Activated naive CD4-positive, alpha-beta T cell treated with anti-CD3 and anti-CD28 coated beads, Interleukin-2, amount 50 U/mL, for 24 hours (primary cell): Measurements from ENCODE around the gene CLNS1A.
A peak's percentile ranks its signal among the peaks of the same experiment; 100 is the strongest.

Experiments
- H3K27ac Mint-ChIP-seq: one replicate; pipeline ENCODE4 v1.8.0; 2021; ENCODE audit warnings: mild to moderate bottlenecking, mixed read lengths
- H3K27me3 Mint-ChIP-seq: one replicate; pipeline ENCODE4 v1.8.0; 2021; ENCODE audit warnings: mixed read lengths
- H3K36me3 Mint-ChIP-seq: one replicate; pipeline ENCODE4 v1.8.0; 2021; ENCODE audit warnings: mixed read lengths
- H3K4me1 Mint-ChIP-seq: one replicate; pipeline ENCODE4 v1.8.0; 2021; ENCODE audit warnings: mixed read lengths
- H3K4me3 Mint-ChIP-seq: one replicate; pipeline ENCODE4 v1.8.0; 2021; ENCODE audit warnings: mild to moderate bottlenecking, mixed read lengths
- H3K9me3 Mint-ChIP-seq: one replicate; pipeline ENCODE4 v1.8.0; 2021; ENCODE audit warnings: mixed read lengths

CLNS1A gene, protein sequence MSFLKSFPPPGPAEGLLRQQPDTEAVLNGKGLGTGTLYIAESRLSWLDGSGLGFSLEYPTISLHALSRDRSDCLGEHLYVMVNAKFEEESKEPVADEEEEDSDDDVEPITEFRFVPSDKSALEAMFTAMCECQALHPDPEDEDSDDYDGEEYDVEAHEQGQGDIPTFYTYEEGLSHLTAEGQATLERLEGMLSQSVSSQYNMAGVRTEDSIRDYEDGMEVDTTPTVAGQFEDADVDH

DNA sequence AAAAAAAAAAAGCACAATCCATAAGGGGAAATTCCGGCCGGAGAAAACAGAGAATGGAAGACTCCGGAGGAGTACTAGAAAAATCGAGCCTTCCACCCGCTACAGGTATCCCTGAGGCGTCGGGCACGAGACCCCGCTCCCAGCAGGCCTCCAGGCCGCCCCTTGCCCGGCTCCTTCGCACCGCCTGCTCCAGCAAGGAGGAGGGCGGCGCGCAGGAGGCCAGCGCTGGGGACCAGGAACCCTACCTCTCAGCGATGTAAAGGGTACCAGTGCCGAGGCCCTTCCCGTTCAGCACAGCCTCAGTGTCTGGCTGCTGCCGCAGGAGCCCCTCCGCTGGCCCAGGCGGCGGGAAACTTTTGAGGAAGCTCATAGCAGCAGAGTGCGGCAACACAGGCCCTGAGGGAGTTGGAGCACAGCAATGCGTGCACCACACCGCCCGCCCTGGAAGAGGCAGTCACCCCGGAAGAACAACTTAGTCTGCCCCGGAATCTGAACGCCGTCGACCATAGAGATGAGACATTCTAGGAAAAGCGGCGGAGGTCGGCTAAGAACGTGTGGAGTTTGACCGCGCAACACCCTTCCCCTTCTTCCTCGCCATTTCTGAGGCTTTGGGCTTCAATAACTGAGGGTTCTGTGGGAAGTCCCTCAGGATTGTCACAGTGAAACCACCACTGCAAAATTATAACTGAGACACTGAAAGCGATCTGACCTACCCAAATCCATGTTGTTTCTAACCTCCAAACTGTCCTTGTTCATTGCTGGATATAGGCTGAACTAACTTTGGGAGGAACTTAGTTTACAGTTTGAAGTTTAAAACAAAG, at the start of gene CLNS1A:
Gene CLNS1A (minus strand): TSS at position 450 of the 821 bp plus-strand sequence. CDS start 80 bp downstream, at position 370.
- peaks cover 13% of the 10 kb centered on the region for H3K36me3 Mint-ChIP-seq
- H3K4me1 Mint-ChIP-seq, result peaks cover 39% of the 10 kb centered on the region
- H3K27ac Mint-ChIP-seq, result peak within 1 kb of the TSS; percentile 94
- no peaks in the 10 kb centered on the region for H3K9me3 Mint-ChIP-seq
- H3K27me3 Mint-ChIP-seq, result no peaks in the 10 kb centered on the region
- H3K4me3 Mint-ChIP-seq, result peak within 1 kb of the TSS; percentile 94

DNA sequence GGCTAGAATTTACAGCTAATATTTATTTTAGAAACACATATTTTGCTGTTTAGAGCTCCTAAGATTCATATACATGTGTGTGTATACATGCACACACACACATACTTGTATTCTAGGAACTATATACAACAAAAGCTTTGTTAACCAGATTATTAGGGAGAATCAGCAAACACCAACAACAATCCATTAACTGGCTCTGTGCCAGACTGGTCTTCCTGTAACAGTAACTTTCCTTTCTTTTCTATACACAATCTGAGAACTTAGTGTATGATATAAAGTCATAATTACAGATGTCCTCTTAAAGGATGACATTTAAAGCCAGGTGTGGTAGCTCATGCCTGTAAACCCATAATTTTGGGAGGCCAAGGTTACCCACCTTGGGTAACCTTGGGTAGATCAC, 49.5 kb upstream of the CLNS1A start:
- H3K9me3 Mint-ChIP-seq, result no peaks in the 10 kb centered on the region
- H3K36me3 Mint-ChIP-seq, result peaks cover 15% of the 10 kb centered on the region
- no peak overlapping the region for H3K27ac Mint-ChIP-seq
- no peak overlapping the region for H3K4me3 Mint-ChIP-seq
- H3K27me3 Mint-ChIP-seq, result no peaks in the 10 kb centered on the region
- H3K4me1 Mint-ChIP-seq, result no peaks in the 10 kb centered on the region

DNA sequence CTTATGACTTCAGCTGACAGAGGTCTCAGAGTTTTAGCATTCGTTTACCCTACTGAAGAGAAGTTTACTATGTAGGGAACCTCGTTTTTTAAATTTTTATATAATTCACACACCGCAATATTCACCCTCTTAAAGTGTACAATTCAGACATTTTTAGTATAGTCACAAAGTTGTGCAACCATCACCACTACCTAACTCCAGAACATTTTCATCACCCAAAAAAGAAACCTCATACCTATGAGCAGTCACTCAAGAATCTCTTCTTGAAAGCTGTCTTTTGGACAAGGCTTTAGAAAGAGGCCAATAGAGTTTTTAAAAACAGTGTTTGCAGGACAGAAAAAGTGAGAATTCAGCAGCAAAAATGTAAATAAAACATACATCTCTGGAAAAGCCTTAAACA, 39.5 kb upstream of the CLNS1A start:
- Mint-ChIP-seq H3K27ac (no peak overlapping the region), H3K36me3 (peaks cover 33% of the 10 kb centered on the region), H3K27me3 (no peaks in the 10 kb centered on the region), H3K4me1 (no peaks in the 10 kb centered on the region), H3K4me3 (no peak overlapping the region), H3K9me3 (no peaks in the 10 kb centered on the region)

DNA sequence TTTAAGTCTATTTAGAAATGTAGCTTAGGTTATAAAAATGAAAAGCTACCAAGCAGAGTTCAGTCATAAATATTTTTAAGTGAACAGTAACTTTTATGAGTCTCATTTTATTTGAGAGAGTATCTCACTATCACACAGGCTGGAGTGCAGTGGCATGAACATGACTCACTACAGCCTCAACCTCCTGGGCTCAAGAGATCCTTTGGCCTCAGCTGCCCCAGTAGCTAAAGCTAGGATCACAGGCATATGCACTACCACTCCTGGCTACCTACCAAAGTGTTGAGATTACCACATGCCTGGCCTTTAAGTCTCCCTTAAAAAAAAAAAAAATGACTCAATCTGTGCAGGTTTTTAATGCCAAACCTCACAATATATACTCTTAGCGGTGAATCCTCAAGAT, 34.7 kb upstream of the CLNS1A start:
- H3K27me3 Mint-ChIP-seq, result no peaks in the 10 kb centered on the region
- H3K4me1 Mint-ChIP-seq, result no peaks in the 10 kb centered on the region
- no peak overlapping the region for H3K27ac Mint-ChIP-seq
- H3K36me3 Mint-ChIP-seq, result peaks cover 41% of the 10 kb centered on the region
- no peaks in the 10 kb centered on the region for H3K9me3 Mint-ChIP-seq
- no peak overlapping the region for H3K4me3 Mint-ChIP-seq

DNA sequence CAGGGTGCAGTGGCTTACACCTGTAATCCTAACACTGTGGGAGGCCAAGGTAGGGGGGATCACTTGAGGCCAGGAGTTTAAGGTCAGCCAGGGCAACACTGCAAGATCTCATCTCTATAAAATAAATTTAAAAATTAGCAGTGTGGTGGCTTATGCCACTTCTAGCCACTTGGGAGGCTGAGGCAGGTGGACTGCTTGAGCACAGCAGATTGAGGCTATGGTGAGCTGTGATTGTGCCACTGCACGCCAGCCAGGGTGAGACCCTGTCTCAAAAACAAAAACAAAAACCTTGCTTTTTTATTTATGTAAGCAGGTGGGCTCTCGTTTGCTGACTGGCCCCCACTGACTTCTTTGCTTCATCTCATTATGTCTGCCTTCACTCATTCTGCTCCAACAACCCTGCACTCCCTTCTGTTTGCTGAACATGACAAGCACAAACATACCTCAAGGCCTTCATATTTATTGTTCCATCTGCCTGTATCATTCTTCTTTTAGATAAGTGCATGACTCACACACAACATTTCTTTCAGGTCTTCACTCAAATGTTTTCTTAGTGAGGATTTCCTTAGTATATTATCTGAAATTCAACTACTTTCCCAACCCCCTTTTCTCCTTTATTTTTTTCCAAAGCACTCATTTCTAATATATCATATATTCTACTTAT, 32.4 kb upstream of the CLNS1A start:
- Mint-ChIP-seq H3K4me1 (no peaks in the 10 kb centered on the region), H3K9me3 (no peaks in the 10 kb centered on the region), H3K27me3 (no peaks in the 10 kb centered on the region), H3K36me3 (peaks cover 32% of the 10 kb centered on the region), H3K4me3 (no peak overlapping the region), H3K27ac (no peak overlapping the region)

DNA sequence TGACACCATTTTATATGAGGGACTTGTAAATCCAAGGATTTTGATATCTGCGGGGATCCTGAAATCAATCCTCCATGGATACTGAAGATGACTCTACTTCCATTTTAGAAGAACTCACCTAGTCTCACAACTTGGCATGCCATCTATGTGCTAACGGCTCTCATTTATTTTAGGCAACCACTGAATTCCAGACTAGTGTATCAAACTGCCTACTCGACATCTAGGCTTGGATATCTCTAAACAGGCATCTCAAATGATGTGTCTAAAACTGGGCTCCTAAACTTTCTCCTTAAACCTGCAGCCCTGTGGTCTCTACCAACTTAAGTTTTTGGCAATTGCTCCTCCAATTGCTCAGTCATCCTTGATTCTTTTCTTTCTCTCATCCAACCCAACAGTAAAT, 31.2 kb upstream of the CLNS1A start:
- Mint-ChIP-seq H3K9me3 (no peaks in the 10 kb centered on the region), H3K27me3 (no peaks in the 10 kb centered on the region), H3K4me1 (no peaks in the 10 kb centered on the region), H3K4me3 (no peak overlapping the region), H3K27ac (no peak overlapping the region), H3K36me3 (peaks cover 29% of the 10 kb centered on the region)

DNA sequence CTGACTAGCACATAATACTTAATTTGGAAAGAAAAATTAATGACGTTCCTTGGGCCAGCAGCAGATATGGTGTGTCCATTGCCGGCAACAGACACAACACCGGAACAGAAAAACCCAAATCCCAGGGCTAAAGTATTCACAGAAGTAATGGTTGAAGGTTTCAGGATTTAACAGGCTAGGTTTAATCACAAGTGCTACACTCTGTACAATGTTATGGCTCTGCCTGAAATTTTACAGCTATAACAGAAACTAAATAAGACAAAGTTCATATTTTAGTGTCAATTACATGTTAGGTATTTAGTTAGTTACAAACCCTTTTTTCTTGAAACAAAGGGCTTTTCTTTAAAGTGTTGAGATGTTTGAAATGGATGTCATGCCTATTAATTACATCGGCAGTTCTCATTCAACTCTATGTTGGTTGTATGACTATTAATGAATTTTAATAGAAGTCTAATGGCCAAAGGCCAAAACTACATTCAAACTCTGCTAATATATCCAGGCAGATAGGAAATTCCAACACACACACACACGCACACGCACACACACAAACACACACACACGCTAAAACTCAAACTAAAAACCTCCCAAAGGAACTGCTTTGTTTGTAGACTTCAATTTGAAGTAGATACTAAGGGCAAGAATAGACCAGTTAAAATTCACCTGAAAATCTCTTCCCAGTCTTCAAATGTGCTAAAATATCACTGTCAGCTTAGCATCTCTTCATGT, 27.8 kb upstream of the CLNS1A start:
- Mint-ChIP-seq H3K36me3 (peaks cover 19% of the 10 kb centered on the region), H3K27me3 (no peaks in the 10 kb centered on the region), H3K4me1 (no peaks in the 10 kb centered on the region), H3K27ac (no peak overlapping the region), H3K9me3 (no peaks in the 10 kb centered on the region), H3K4me3 (no peak overlapping the region)

DNA sequence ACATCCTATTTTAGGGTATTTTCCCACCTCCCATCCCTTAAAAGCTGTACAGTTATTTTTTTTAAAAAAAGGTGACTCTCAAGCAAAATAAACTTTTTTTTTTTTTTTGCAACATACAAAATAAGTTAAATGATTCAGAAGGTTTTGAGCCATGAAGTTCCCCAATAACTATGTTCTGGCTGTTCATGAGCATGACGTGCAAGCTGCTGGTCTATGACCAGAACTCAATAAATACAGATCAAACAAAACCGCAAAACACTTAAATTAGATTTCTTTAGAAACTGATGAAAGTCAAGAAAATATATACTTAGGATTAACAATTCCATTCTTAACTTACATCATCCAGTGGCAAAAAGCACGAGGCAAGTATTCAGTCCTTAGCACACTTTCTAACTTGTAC, 24.1 kb upstream of the CLNS1A start:
- peaks cover 2% of the 10 kb centered on the region for H3K36me3 Mint-ChIP-seq
- H3K4me1 Mint-ChIP-seq, result no peaks in the 10 kb centered on the region
- H3K4me3 Mint-ChIP-seq, result no peak overlapping the region
- H3K27ac Mint-ChIP-seq, result no peak overlapping the region
- H3K9me3 Mint-ChIP-seq, result no peaks in the 10 kb centered on the region
- H3K27me3 Mint-ChIP-seq, result no peaks in the 10 kb centered on the region

DNA sequence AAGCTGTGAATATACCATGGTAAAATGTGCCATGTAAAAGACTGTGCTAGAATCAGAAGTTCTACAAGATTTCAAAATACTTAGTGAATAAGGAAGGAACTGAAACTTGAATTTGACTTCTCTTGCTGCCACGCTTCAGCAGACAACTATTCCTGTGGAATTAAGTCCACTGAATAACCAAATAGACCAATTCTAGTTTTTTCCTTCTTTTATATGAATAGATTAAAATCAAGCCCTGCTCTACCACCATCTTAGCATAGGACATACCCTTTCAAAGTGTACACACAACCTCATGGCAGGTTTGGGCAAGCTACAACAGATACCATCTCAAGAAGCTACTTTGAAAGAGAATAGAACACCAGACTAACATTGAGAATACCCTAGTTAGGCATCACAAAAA, 23.4 kb upstream of the CLNS1A start:
- H3K27ac Mint-ChIP-seq, result no peak overlapping the region
- H3K9me3 Mint-ChIP-seq, result no peaks in the 10 kb centered on the region
- no peaks in the 10 kb centered on the region for H3K27me3 Mint-ChIP-seq
- peaks cover 1% of the 10 kb centered on the region for H3K36me3 Mint-ChIP-seq
- no peak overlapping the region for H3K4me3 Mint-ChIP-seq
- no peaks in the 10 kb centered on the region for H3K4me1 Mint-ChIP-seq

DNA sequence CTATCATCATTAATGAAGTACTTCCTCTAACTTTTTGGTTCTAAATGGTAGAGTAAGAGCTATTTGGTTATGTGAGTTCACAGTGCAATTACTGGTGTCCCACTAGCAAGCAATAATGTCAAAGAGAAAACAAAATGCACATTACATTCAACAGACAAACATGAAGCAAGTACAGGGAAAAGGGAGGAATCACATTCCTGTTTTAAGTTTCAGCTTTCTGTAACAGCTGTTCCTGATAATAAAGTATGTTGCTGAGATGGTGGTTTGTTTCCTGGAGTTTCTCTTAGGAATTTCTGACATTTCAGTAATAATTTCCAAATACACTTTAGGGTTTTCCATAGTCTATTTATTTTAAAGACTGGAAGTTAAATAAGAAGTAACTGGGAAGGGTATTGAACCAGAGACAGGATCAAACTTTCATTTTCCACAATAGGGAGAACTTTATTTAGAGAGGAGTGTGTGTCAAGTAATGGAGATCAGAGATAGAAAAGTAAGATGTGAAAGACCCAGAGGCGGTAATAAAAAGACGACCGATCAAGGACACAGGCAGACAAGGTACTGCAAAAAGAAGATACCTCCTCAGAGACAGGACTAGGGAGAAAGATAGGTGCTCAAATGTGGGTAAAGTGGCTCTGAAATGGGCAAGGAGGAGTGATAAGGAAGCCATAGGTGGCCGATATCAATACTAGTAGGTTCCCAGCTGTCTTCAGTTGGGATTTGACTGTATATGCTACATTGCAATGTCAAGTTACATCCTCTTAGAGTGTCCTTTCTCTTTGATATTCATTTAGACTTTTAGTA, 20.8 kb upstream of the CLNS1A start:
- H3K27ac Mint-ChIP-seq, result no peak overlapping the region
- no peaks in the 10 kb centered on the region for H3K9me3 Mint-ChIP-seq
- H3K4me3 Mint-ChIP-seq, result no peak overlapping the region
- no peaks in the 10 kb centered on the region for H3K4me1 Mint-ChIP-seq
- H3K36me3 Mint-ChIP-seq, result no peaks in the 10 kb centered on the region
- no peaks in the 10 kb centered on the region for H3K27me3 Mint-ChIP-seq

DNA sequence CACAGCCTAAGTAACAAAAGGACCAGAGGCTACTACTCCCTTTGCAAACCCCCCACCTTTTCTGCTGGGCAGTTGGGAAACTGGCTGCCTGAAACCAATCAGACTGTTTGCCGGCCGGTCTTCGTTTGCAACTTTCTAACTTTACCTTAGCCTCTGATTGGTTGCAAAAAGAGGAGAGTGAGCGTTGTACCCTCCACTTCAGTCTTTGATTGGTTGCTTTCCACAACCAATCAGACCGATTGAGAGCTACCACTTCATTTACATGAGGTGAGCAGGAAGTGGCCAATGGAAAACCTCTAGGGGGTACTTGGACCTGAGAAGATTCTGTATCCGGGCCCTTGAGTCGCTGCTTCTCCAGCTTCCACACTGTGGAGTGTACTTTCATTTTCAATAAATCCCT, 18.8 kb upstream of the CLNS1A start:
- H3K27ac Mint-ChIP-seq, result no peak overlapping the region
- H3K4me3 Mint-ChIP-seq, result no peak overlapping the region
- no peaks in the 10 kb centered on the region for H3K4me1 Mint-ChIP-seq
- H3K27me3 Mint-ChIP-seq, result no peaks in the 10 kb centered on the region
- no peaks in the 10 kb centered on the region for H3K9me3 Mint-ChIP-seq
- H3K36me3 Mint-ChIP-seq, result no peaks in the 10 kb centered on the region

DNA sequence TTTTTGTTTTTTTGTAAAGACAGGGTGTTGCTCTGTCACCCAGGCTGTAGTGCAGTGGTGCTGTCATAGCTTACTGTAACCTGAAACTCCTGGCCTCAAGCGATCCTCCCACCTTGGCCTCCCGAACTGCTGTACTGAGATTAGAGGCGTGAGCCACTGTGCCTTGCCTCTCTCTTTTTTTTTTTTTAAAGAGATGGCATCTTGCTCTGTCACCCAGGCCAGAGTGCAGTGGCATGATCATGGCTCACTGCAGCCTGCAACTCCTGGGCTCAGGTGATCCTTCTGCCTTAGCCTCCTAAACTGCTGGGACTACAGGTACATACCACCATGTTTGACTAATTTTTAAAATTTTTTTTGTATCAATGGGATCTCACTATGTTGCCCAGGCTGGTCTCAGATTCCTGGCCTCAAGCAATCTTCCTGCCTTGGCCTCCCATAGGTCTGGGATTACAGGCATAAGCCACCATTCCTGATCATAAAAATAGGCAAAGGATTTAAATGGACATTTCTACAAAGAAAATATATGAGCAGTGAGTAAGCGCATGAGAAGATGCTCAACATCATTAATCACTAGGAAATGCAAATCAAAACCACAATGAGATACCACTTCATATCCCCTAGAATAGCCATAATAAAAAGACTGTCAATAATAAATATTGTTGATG, 17.3 kb upstream of the CLNS1A start:
- Mint-ChIP-seq H3K4me1 (no peaks in the 10 kb centered on the region), H3K36me3 (no peaks in the 10 kb centered on the region), H3K27ac (no peak overlapping the region), H3K4me3 (no peak overlapping the region), H3K27me3 (no peaks in the 10 kb centered on the region), H3K9me3 (no peaks in the 10 kb centered on the region)

DNA sequence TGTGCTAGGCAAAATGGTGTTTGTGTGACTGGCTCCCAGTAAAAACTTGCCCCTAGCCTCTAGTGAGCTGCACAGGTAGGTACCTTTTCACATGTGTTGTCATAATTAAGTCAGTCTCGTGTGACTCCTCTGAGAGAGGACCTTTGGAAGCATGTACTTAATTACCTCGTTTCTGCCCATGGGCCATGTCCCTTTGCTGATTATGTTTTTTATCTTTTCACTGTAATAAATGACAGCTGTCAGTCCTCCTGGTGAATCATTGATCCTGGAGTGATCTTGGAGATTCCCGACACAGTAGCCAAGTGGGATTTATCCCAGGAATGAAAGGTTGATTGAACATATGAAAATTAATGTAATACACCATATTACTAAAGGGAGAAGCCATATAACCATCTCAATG, 12.5 kb upstream of the CLNS1A start:
- no peaks in the 10 kb centered on the region for H3K4me1 Mint-ChIP-seq
- H3K4me3 Mint-ChIP-seq, result no peak overlapping the region
- no peaks in the 10 kb centered on the region for H3K9me3 Mint-ChIP-seq
- no peaks in the 10 kb centered on the region for H3K36me3 Mint-ChIP-seq
- H3K27me3 Mint-ChIP-seq, result peaks cover 6% of the 10 kb centered on the region
- H3K27ac Mint-ChIP-seq, result no peak overlapping the region

DNA sequence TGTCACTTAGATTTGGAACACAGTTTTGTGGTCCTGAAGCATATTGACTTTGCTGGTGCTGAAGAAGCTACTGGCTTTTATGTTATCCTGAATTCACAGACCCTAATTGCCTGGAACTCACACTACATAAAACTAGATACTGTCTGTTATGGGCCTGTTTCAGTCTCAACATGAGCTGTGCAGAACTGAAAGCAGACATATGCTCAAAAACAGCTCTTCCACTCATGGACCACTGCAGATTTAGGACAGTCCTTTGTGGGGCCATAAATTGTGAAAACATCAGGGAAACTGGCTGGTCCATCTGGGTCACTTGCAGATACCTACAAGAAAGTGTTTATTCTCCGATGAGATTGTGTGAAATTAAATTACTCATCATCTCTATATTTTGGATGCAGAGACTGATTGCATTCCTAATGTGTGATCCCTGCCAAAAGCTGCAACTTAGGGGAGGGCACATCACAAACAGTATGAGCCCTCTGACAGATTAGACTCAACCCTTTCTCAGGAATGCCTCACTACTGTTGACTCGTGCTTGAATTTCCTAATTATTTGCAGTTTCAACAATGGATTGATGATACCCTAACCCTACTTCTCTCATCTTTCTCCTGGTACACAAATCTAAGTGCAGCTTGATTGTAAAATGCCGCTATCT, 10.2 kb upstream of the CLNS1A start:
- Mint-ChIP-seq H3K4me3 (no peak overlapping the region), H3K4me1 (no peaks in the 10 kb centered on the region), H3K27ac (no peak overlapping the region)

More for the DNA sequence above, 10.2 kb upstream of the CLNS1A start:
- H3K9me3 Mint-ChIP-seq, result no peaks in the 10 kb centered on the region
- peaks cover 6% of the 10 kb centered on the region for H3K27me3 Mint-ChIP-seq
- no peaks in the 10 kb centered on the region for H3K36me3 Mint-ChIP-seq
